ENCODE results near the gene EIF6. TPM values are rescaled to one million over a fixed set of nuclear protein-coding genes. Genes with fewer than 3 reads are reported as not detected.
"Not testable (repeated sequence)": the region's sequence is repeated elsewhere in the genome, so short reads cannot be mapped to it uniquely, and the experiment has no call there.

The EIF6 gene
- total RNA-seq, 1 donor from 2014 or later = 271 TPM

DNA sequence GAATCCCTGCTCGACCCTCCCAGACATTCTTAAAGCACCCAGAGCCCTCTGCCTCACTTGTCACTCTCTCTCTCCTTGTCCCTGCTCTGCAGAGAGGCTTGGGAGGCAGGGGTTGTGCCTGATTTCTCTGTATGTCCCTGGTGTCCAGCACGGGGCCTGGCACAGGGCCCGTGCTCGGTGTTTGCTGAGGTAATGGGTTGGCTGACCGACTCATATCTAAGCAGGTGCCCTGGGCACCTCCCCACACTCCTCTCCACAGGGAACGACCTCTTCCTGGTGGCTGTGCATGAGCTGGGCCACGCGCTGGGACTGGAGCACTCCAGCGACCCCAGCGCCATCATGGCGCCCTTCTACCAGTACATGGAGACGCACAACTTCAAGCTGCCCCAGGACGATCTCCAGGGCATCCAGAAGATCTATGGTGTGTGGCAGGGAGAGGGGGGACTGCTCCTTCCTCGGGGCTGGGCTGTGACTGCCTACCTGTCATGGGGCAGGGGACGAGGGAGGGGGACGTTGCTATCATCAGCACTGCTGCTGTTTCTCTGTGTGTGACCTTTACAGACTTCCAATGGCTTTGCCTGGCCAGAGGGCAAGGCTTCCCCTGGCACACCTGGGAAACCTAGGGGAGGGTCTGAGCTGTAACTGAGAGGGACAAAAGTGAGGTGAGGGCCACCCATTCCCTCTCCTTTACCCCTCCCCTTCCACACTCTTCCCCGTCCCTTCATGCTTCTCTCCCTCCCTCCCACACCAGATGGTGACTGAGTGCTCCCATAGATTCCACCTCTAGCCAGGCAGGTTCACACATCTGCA is 20.8 kb downstream of the EIF6 start:
- no peak overlapping the region for H3K4me3 ChIP-seq (ENCODE audit: insufficient read depth, low read depth, low read length)
- peak overlapping the region; percentile 72 for H3K4me2 ChIP-seq (ENCODE audit: low read length)
- no peaks in the 10 kb centered on the region for H3K27me3 ChIP-seq (ENCODE audit: insufficient read depth, low read length)
- no peak for FAIRE-seq
- no peak for TF ChIP-seq EZH2 (IDR thresholded peaks at IDR 0.05; ENCODE audit: insufficient read depth, low read length)
- TF ChIP-seq, protein P1, sequence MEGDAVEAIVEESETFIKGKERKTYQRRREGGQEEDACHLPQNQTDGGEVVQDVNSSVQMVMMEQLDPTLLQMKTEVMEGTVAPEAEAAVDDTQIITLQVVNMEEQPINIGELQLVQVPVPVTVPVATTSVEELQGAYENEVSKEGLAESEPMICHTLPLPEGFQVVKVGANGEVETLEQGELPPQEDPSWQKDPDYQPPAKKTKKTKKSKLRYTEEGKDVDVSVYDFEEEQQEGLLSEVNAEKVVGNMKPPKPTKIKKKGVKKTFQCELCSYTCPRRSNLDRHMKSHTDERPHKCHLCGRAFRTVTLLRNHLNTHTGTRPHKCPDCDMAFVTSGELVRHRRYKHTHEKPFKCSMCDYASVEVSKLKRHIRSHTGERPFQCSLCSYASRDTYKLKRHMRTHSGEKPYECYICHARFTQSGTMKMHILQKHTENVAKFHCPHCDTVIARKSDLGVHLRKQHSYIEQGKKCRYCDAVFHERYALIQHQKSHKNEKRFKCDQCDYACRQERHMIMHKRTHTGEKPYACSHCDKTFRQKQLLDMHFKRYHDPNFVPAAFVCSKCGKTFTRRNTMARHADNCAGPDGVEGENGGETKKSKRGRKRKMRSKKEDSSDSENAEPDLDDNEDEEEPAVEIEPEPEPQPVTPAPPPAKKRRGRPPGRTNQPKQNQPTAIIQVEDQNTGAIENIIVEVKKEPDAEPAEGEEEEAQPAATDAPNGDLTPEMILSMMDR (IDR thresholded peaks at IDR 0.05; ENCODE audit: insufficient read depth, low read depth, low read length) = no peak
- no peaks in the 10 kb centered on the region for H3K36me3 ChIP-seq (ENCODE audit: insufficient read depth, low read length)
- H2AFZ ChIP-seq (ENCODE audit: low read depth, low read length) = no peak overlapping the region
- H3K27ac ChIP-seq (ENCODE audit: low read depth, low read length) = peak overlapping the region; percentile 56
- no peaks in the 10 kb centered on the region for H3K9me3 ChIP-seq (ENCODE audit: insufficient read depth, low read depth, low read length)
- peak overlapping the region; percentile 57 for H3K9ac ChIP-seq (ENCODE audit: low read length)
- peaks cover 9% of the 10 kb centered on the region for H3K36me3 Mint-ChIP-seq (ENCODE audit: low read depth, unreplicated experiment)
- peaks cover 12% of the 10 kb centered on the region for H3K4me1 ChIP-seq (ENCODE audit: insufficient read depth, low read length)
- no peaks in the 10 kb centered on the region for H3K27me3 Mint-ChIP-seq (ENCODE audit: low read depth, unreplicated experiment)
- H3K4me3 Mint-ChIP-seq (ENCODE audit: unreplicated experiment) = peak overlapping the region; percentile 68
- no peaks in the 10 kb centered on the region for H3K9me3 Mint-ChIP-seq (ENCODE audit: unreplicated experiment)
- H3K79me2 ChIP-seq (ENCODE audit: insufficient read depth, low read length) = no peaks in the 10 kb centered on the region
- H4K20me1 ChIP-seq (ENCODE audit: insufficient read depth, low read length) = no peaks in the 10 kb centered on the region
- no peak for DNase-seq (ENCODE audit: low read depth)
- peaks cover 21% of the 10 kb centered on the region for H3K4me1 Mint-ChIP-seq (ENCODE audit: low read depth, unreplicated experiment)
- H3K27ac Mint-ChIP-seq (ENCODE audit: unreplicated experiment) = peak overlapping the region; percentile 95

DNA sequence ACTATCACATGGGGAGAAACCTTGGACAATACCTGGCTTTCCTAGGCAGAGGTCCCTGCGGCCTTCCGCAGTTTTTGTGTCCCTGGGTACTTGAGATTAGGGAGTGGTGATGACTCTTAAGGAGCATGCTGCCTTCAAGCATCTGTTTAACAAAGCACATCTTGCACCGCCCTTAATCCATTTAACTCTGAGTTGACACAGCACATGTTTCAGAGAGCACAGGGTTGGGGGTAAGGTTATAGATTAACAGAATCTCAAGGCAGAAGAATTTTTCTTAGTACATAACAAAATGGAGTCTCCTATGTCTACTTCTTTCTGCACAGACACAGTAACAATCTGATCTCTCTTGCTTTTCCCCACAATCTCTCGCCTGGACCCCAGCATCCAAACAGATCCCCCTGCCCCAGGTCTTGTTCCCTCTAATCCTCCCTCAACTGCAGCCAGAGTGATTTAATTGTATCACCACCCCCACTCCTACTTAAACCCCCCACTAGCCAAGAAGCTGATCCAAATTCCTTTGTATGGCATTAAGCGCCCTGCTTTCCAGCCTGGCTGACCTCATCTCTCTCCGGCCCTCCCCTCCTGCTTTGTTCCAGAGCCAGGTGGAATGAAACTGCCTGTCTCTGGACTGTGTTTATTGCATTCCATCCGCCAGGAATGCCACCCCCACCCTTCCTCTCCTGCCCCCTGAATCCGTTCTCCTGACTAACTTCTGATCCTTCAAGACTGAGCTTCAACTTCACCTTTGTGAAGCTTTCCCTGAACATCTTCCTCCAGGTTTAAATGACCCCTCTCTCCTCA is 21.6 kb downstream of the EIF6 start:
- H3K4me1 Mint-ChIP-seq (ENCODE audit: low read depth, unreplicated experiment) = peaks cover 21% of the 10 kb centered on the region
- H3K79me2 ChIP-seq (ENCODE audit: insufficient read depth, low read length); H3K9me3 ChIP-seq (ENCODE audit: insufficient read depth, low read depth, low read length); H3K27me3 Mint-ChIP-seq (ENCODE audit: low read depth, unreplicated experiment); H3K36me3 ChIP-seq (ENCODE audit: insufficient read depth, low read length); H2AFZ ChIP-seq (ENCODE audit: low read depth, low read length); H3K27me3 ChIP-seq (ENCODE audit: insufficient read depth, low read length); H4K20me1 ChIP-seq (ENCODE audit: insufficient read depth, low read length); H3K4me3 ChIP-seq (ENCODE audit: insufficient read depth, low read depth, low read length); FAIRE-seq; H3K9me3 Mint-ChIP-seq (ENCODE audit: unreplicated experiment); H3K36me3 Mint-ChIP-seq (ENCODE audit: low read depth, unreplicated experiment): not testable (repeated sequence)
- Histone ChIP-seq H3K9ac (ENCODE audit: low read length) (peak overlapping the region; percentile 57), H3K4me2 (ENCODE audit: low read length) (peak overlapping the region; percentile 72), H3K27ac (ENCODE audit: low read depth, low read length) (peak overlapping the region; percentile 56), H3K4me1 (ENCODE audit: insufficient read depth, low read length) (peaks cover 15% of the 10 kb centered on the region)
- peak; percentile 75 for DNase-seq (ENCODE audit: low read depth)
- H3K27ac Mint-ChIP-seq (ENCODE audit: unreplicated experiment) = peak overlapping the region; percentile 95
- H3K4me3 Mint-ChIP-seq (ENCODE audit: unreplicated experiment) = peak overlapping the region; percentile 54

DNA sequence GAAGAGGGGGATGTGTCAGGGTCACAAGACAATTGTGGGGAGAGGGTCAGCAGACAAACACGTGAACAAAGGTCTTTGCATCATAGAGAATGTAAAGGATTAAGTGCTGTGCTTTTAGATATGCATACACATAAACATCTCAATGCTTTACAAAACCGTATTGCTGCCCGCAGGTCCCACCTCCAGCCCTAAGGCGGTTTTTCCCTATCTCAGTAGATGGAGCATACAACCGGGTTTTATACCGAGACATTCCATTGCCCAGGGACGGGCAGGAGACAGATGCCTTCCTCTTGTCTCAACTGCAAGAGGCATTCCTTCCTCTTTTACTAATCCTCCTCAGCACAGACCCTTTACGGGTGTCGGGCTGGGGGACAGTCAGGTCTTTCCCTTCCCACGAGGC is 22.3 kb downstream of the EIF6 start:
- not testable (repeated sequence) for H3K9me3 ChIP-seq (ENCODE audit: insufficient read depth, low read depth, low read length); H3K27me3 ChIP-seq (ENCODE audit: insufficient read depth, low read length); H3K27ac ChIP-seq (ENCODE audit: low read depth, low read length); H3K27me3 Mint-ChIP-seq (ENCODE audit: low read depth, unreplicated experiment); H3K4me3 Mint-ChIP-seq (ENCODE audit: unreplicated experiment); H3K36me3 ChIP-seq (ENCODE audit: insufficient read depth, low read length); H3K9me3 Mint-ChIP-seq (ENCODE audit: unreplicated experiment); H3K4me2 ChIP-seq (ENCODE audit: low read length); FAIRE-seq; H3K79me2 ChIP-seq (ENCODE audit: insufficient read depth, low read length); DNase-seq (ENCODE audit: low read depth); H3K9ac ChIP-seq (ENCODE audit: low read length); H2AFZ ChIP-seq (ENCODE audit: low read depth, low read length); H3K4me3 ChIP-seq (ENCODE audit: insufficient read depth, low read depth, low read length); H4K20me1 ChIP-seq (ENCODE audit: insufficient read depth, low read length); H3K36me3 Mint-ChIP-seq (ENCODE audit: low read depth, unreplicated experiment)
- Mint-ChIP-seq H3K27ac (ENCODE audit: unreplicated experiment) (peak overlapping the region; percentile 84), H3K4me1 (ENCODE audit: low read depth, unreplicated experiment) (peaks cover 19% of the 10 kb centered on the region)
- H3K4me1 ChIP-seq (ENCODE audit: insufficient read depth, low read length) = peaks cover 21% of the 10 kb centered on the region
